NCI-H187 treated with DMSO at 0.1 percent for 48 hours (cell line): ENCODE data around the gene TRRAP.

Source experiments
- DNase-seq: peaks from one replicate; lab custom pipeline; 2025; lab: John Stamatoyannopoulos, UW

Gene TRRAP

GRCh38 chr7:98949336-98950044 is 71.2 kb downstream of the TRRAP start:
- no peak for DNase-seq

GRCh38 chr7:98955992-98956391 is 77.7 kb downstream of the TRRAP start:
- DNase-seq = no peak

GRCh38 chr7:98956469-98956868 is 78.1 kb downstream of the TRRAP start:
- DNase-seq = no peak

DNA sequence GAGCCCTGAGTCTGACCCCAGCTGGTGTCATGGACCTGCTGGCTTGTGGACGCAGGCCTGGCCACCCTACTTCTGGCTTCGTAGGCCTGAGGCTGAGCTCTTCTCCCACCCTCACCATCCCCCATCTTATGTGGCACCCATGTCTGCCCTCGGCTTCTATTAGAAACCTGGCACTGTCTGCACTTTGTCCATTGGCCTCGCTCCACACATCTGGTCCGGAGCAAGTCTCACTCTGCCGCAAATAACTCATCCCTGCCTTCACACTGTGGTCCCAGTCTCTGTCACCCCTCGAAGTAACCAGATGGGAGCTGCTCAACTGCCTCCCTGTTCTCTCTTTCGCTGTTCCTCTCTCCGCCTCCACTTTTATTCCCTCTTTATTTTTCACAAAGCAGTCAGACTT is 78.6 kb downstream of the TRRAP start:
- DNase-seq = no peak

DNA sequence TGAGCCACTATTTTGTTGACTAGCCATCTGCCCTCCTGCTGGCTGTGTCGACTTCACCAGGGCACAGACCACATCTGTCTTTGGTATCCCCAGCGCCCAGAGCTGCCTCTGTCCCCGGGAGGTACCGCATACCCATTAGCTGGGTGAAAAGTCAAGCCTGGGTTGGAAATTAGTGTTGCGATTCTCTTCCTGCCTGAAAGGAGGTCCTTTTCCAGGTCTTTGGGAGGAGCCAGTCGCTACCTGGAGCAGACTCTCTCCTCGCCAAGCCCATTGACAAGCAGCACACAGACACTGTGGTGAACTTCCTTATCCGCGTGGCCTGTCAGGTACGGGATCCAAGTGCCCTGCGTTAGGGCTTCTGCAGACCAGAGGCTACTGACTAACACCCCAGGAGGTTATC is 79.4 kb downstream of the TRRAP start:
- no peak for DNase-seq

DNA sequence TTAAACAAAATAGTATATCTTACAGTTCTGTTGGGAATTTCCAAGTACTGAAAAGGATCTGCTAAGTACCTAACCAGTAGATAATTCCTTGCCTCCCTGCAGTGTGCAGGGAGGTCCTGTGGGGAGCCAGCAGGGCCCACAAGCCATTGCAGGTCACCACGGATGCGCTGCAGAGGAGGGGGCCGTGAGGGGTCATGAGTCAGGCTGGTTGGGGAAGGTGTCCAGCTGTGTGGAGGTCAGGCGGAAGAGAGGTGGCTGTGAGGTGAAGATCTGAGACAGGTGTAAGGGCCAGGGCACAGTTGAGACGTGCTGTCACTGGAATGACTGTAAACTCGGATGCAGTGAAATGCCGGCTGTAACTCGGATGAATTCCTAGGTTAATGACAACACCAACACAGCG is 80.6 kb downstream of the TRRAP start:
- DNase-seq = no peak

DNA sequence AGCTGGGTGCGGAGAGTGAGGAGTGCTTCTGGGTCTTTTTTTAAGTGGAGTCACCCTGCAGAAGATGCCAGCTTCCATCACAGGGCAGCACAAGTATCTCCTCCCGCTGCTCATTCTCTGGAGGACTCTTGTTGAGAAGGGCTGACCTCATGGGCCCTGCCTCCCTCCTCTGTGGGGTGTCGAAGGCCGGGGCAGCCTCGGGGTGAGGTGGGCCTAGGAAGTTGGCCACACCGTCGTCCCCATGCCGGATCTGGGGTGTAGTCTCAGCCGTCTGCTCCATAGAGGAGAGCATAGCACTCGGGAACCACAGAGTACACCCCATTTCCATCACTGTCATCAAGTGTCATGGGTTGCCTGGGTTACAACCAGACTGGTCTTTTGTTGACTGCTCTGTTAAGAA is 85.0 kb downstream of the TRRAP start:
- DNase-seq = no peak

DNA sequence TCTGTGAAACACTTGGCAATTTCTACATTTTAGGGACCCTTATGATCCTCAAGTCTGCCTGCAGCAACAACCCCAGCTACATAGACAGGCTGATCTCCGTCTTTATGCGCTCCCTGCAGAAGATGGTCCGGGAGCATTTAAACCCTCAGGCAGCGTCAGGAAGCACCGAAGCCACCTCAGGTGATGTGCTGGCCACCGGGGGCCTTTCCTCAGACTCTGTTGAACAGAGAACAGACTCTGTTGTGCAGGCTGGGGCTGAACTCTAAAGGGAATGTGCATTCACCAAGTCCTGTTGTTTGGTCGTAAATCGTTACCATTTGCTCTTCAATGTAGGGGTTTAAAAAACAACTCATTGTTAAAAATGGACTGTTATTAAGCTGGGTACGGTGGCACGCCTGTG is 86.3 kb downstream of the TRRAP start:
- no peak for DNase-seq

DNA sequence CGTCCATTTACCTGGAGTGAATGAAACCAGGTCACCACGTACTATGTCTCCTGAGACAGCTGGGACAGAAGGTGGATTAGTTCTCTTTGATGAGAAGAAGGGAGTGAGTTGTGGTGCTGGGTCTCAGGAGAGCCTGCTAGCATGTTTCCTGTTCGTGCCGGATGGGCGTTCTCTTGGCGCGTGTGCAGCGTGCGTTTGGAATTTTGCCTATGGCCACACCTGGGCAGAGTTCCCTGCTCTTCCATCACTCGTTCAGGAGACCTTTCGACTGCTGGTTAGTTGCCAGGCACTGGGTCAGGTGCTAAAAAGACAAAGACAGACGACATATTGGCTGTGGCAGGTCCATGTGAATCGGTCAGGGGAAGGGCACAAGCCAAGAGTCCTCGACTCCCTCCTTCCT is 90.3 kb downstream of the TRRAP start:
- DNase-seq = no peak

GRCh38 chr7:98969386-98969785 is 91.1 kb downstream of the TRRAP start:
- DNase-seq = no peak

GRCh38 chr7:98970016-98970615 is 91.8 kb downstream of the TRRAP start:
- DNase-seq = no peak

GRCh38 chr7:98970805-98971204 is 92.5 kb downstream of the TRRAP start:
- DNase-seq = no peak

- DNase-seq = no peak
Measured at GRCh38 chr7:98974205-98974604, 95.9 kb downstream of the TRRAP start.

DNA sequence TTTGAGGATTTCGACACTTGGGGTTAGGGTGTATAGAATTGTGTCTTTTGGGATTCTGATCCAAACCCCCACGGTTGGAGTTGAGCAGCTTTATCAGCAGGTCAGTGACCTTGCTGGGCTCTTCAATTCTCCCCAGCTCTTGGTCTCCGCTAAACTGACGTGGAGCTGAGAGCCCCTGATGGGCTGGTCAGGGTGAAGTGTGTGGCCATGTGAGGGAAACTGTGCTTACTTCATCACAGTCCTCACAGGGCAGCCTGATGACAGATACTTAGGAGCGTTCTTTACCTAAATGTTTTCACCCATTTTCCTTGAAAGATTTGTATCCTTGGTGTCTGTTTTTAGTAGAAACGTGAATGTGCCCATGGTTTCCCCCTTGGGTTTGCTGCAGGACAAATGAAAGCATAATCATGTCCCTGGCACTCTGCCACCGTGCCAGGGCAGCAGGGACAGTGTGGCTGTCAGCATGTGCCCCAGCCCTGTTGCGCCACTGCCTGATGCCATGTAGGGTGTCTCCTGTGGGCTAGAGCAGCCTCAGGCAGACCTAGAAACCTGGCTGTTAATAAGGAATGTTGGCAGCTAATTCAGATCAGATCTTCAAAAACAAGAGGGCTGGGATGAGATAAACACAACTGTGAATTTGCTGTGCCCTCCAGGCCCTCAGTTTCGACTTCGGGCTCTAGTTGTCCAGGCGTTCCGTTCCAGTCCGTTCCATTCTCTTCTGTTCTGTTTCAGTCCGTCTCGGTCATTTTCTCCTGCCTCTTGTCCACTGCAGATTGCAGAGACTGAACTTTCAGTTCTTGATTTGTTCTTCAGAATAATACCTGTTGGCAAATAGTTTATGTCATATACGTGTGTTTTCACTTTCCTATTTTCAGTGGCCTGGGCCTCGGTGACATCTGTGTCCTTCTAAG is 96.8 kb downstream of the TRRAP start:
- no peak for DNase-seq

GRCh38 chr7:98976396-98977185 is 98.3 kb downstream of the TRRAP start:
- no peak for DNase-seq

DNA sequence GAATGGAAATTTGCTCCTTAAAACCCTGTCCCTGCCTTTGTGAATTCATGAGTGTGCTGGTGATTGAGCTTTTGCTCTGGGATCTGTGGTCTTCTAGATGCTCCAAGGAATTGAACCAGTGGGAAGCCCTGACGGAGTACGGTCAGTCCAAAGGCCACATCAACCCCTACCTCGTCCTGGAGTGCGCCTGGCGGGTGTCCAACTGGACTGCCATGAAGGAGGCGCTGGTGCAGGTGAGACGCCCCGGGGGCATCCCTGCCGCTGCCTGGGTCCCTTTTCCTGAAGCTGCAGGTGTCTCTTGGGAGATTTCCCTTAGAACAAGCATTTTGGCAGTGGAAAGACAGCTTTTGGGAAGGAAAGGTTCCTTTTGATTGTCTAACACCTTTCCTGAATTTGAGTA is 100.3 kb downstream of the TRRAP start:
- no peak for DNase-seq

DNA sequence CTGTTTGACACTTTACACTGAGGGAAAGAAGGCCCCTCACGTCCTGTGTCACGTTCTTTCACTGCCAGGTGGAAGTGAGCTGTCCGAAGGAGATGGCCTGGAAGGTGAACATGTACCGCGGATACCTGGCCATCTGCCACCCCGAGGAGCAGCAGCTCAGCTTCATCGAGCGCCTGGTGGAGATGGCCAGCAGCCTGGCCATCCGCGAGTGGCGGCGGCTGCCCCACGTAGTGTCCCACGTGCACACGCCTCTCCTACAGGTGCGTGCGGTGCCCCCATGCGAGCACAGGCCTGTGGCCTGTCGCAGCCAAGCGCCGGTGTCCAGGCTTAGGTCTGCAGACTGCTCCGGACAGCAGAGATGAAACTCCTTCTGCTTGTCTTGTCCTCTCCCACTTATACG is 103.4 kb downstream of the TRRAP start:
- no peak for DNase-seq

DNA sequence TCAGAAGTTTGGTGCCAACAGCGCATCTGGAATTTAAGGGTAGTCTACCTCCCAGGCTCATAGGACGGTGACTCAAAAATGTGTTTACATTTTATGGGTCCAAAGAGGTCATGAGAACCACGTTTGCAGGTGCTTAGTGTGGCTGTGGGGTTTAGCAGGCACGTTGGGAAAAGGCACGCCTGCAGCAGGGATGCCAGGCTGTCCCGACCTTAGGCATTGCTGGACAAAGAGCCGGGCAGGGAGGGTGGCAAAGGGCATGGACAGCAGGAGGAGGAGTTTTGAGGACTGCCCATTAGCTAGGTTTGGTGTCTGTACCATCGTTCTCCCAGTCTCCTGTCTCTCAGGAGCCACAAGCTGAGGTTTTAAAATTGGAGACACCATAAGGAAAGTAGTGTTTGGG is 104.4 kb downstream of the TRRAP start:
- no peak for DNase-seq

GRCh38 chr7:98984126-98984525 is 105.8 kb downstream of the TRRAP start:
- DNase-seq = no peak

DNA sequence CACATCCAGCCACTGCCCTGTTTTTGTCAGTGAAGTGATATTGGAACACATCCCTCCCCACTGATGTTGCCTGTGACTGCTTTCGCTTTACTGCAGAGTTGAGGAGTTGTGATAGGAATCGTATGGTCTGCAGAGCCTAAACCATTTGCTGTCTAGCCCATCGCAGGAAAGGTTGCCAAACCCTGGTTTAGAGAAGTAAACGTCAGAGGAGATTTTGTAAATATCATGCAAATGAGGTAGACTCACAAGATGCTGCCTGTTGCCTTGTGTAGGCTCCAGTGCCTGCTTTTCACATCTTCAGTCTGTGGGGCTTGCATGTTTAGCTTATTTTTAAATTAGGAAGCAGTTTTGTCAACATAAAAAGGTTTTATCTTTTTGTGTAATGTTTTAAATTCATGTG is 107.1 kb downstream of the TRRAP start:
- no peak for DNase-seq

GRCh38 chr7:98985945-98986344 is 107.6 kb downstream of the TRRAP start:
- no peak for DNase-seq

- DNase-seq = no peak
Measured at GRCh38 chr7:98988641-98989040, 110.3 kb downstream of the TRRAP start.
